Measurements from ENCODE around the gene IGBP1. TPM values are rescaled to one million over a fixed set of nuclear protein-coding genes. Genes with fewer than 3 reads are reported as not detected.

The IGBP1 gene
- total RNA-seq: 65.5 and 97.0 TPM in 2 replicates

GRCh38 chrX:70133303-70134115 lies at the start of gene IGBP1:
IGBP1 (plus strand) TSS chrX:70133447; CDS start chrX:70133948, 501 bp downstream.

DNA sequence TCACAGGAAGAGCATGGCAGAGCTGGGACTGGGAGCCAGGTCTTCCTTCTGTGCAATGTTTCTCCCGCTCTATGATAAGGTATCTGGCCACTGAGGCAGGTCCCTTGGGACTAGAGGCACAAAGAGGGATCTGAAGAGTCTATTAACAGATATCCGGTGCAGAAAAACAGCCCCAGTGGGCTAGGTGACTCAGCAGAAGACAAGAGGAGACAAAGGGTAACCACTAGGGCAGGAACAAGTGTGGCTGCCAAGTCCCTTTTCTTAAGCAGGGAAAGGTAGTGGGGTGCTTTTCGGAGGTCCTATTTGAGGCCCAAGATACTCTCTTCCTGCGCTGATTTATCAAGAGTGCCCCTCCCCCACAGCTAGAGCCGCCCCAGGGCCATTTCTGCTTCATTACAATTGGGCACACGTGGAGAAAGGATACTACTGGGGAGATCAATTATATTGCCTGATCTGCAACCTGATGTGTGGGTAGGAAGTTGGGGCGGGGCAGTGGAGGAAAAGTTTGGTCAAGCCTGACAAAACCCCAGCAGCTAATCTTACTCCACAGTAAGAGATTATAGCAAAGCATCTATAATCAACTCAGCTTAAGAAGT lies 43.8 kb downstream of the IGBP1 start, which contains the start of gene DGAT2L6:
TSS of gene DGAT2L6 (plus strand) at position 546 of the 596 bp plus-strand sequence. CDS start 100 bp downstream, outside the sequence.

Other genes with a start within 250 kb of the IGBP1 start
- under 0.01 and 0.09 TPM in 2 replicates for gene AWAT2, start 83.5 kb upstream of the IGBP1 start, total RNA-seq
- not detected in 2 replicates for gene OTUD6A, start 71.0 kb upstream of the IGBP1 start, total RNA-seq
- gene DGAT2L6, start 44.0 kb downstream of the IGBP1 start, total RNA-seq: not detected in 2 replicates
- gene AWAT1, start 101.2 kb downstream of the IGBP1 start, total RNA-seq: not detected in 2 replicates
- gene P2RY4, start 126.8 kb downstream of the IGBP1 start, total RNA-seq: 0.09 TPM in 1 of 2 replicates, not detected in the other
- not detected in 2 replicates for gene ARR3, start 134.9 kb downstream of the IGBP1 start, total RNA-seq
- gene RAB41, start 148.7 kb downstream of the IGBP1 start, total RNA-seq: not detected in 2 replicates
- gene PDZD11, start 156.5 kb downstream of the IGBP1 start, total RNA-seq: 36.2 TPM in 2 replicates
- gene KIF4A, start 156.7 kb downstream of the IGBP1 start, total RNA-seq: 8.4 and 17.8 TPM in 2 replicates